Posterior cingulate gyrus (tissue), 11 donors: ENCODE data around the gene NPB.
A peak's percentile ranks its signal among the peaks of the same experiment; 100 is the strongest.

Experiments used
- DNase-seq, 10 donors: peaks; one replicate each; pipeline versions ENCODE4 v3.0.0 to v3.0.0-alpha.2; 2020 to 2021; ENCODE audit warnings: mixed read lengths in 3 of 10
- intact Hi-C: fragments of 100-400 bp; cut with DNase I; formaldehyde crosslinking; loops from one replicate; pipeline ENCODE4 v1.15.1; 2023

The NPB gene

GRCh38 chr17:81902023-81902652 is at the start of gene NPB:
TSS of gene NPB (plus strand) at chr17:81902238. CDS start at chr17:81902278, 40 bp downstream.
- intact Hi-C loops: no loop called here

GRCh38 chr17:81854974-81855774 is 46.9 kb upstream of the NPB start:
- intact Hi-C loops: no loop called here
- no peak for DNase-seq

More at GRCh38 chr17:81902023-81902652, at the start of gene NPB:
- peak in 4 of 10 donors; percentile 34 to 88 (median 68) for DNase-seq

- intact Hi-C loops: no loop called here
- DNase-seq: no peak
These were observed 43.7 kb upstream of the NPB start for GRCh38 chr17:81858170-81858966.

- intact Hi-C loops: no loop called here
- DNase-seq: no peak
These were observed 42.8 kb upstream of the NPB start for GRCh38 chr17:81858967-81859905.

- DNase-seq: peak in 2 of 10 donors; percentile 80 to 82
- intact Hi-C loops: loop anchor here (1.0 kb wide), 1 partner anchor 27 kb away; the partner anchor contains the start of gene MCRIP1
These were observed 41.9 kb upstream of the NPB start, which contains the start of gene P4HB for GRCh38 chr17:81859906-81860755. TSS of gene P4HB (minus strand) at chr17:81860535. CDS start at chr17:81860471, 64 bp downstream.

GRCh38 chr17:81860756-81861568 is 41.1 kb upstream of the NPB start:
- intact Hi-C loops: loop anchor here (1.0 kb wide), 1 partner anchor 28 kb away; the partner anchor contains the start of gene MCRIP1
- peak; percentile 99 to 100 (median 100) for DNase-seq

GRCh38 chr17:81863123-81863675 is 38.8 kb upstream of the NPB start:
- no peak for DNase-seq
- intact Hi-C loops: no loop called here

- DNase-seq: no peak
- intact Hi-C loops: no loop called here
These were observed 37.9 kb upstream of the NPB start for GRCh38 chr17:81863833-81864768.

- DNase-seq: no peak
- intact Hi-C loops: no loop called here
These were observed 36.7 kb upstream of the NPB start for GRCh38 chr17:81865358-81865732.

GRCh38 chr17:81865733-81866439 is 36.2 kb upstream of the NPB start:
- DNase-seq: no peak
- intact Hi-C loops: no loop called here

- peak in 1 of 10 donors; percentile 84 for DNase-seq
- intact Hi-C loops: no loop called here
These were observed 35.4 kb upstream of the NPB start for GRCh38 chr17:81866440-81867169.

GRCh38 chr17:81867170-81867990 is 34.7 kb upstream of the NPB start:
- peak in 1 of 10 donors; percentile 80 for DNase-seq
- intact Hi-C loops: no loop called here

GRCh38 chr17:81867991-81868673 is 33.9 kb upstream of the NPB start:
- DNase-seq: no peak
- intact Hi-C loops: no loop called here
